K562 (cell line): Measurements from ENCODE around the gene KIF5A. TPM values are rescaled to one million over a fixed set of nuclear protein-coding genes. Genes with fewer than 3 reads are reported as not detected.
"Not testable (repeated sequence)": the region's sequence is repeated elsewhere in the genome, so short reads cannot be mapped to it uniquely, and the experiment has no call there.

Experiments used
- ATAC-seq: fragments of 200-7000 bp; cut with Tn5 transposase; 3 replicates; pipeline ENCODE4 v1.9.1; 2020; ENCODE audit warnings: moderate library complexity
- BruUV-seq: library from RNA; stranded (reverse); fragments of 400-500 nt; replicated peaks from 2 replicates; lab custom pipeline; 2021; lab: Mats Ljungman, UMichigan
- CTCF ChIA-PET: fragments of 300-600 bp; formaldehyde crosslinking; extraction: SDS; loops from one replicate; lab custom pipeline; 2021; ENCODE audit warnings: low intra/inter-chr PET ratio; lab: Yijun Ruan, JAX
- POLR2A ChIA-PET: fragments of 300-600, 350-650 bp; sonication (Branson Sonifier 250); formaldehyde crosslinking; extraction: SDS; loops from one replicate; lab custom pipeline; 2021; ENCODE audit warnings: antibody characterized with exemption, inconsistent platforms; lab: Yijun Ruan, JAX
- DNase-seq, 4 experiments: peaks; one replicate each; pipeline versions ENCODE4 v3.0.0 to v3.0.0-alpha.2; 2011 to 2018; ENCODE audit warnings: low spot score in 3 of 4, mixed read lengths in 3 of 4; ENCODE audit errors: extremely low read depth in 1 of 4
- FAIRE-seq: peaks from 2 replicates; lab custom pipeline; 2011; peaks lifted over from hg19 to GRCh38; lab: Jason Lieb, UNC
- H2AFZ ChIP-seq: 2 replicates; pipeline ENCODE4 v1.6.0; 2011; ENCODE audit warnings: low read depth, low read length, control low read depth, inconsistent platforms
- H3K27ac ChIP-seq: fragments of 200-600 bp; 3 replicates; pipeline ENCODE4 v1.8.0; 2011; ENCODE audit warnings: low read depth, mild to moderate bottlenecking, control low read depth, inconsistent platforms, low read length, moderate library complexity, mixed read lengths; ENCODE audit errors: extremely low read depth
- H3K27me3 ChIP-seq, 2 experiments: fragments of 300-600 bp in 1 of 2; 2 replicates in 1 of 2; 3 replicates in 1 of 2; pipeline versions ENCODE4 v1.6.0 to v1.8.0; 2011; ENCODE audit warnings: inconsistent platforms in 2 of 2, low read length in 2 of 2, mild to moderate bottlenecking in 1 of 2, mixed read lengths in 1 of 2, moderate library complexity in 1 of 2; ENCODE audit not compliant: control insufficient read depth in 2 of 2, insufficient read depth in 2 of 2
- H3K36me3 ChIP-seq: fragments of 300-600 bp; 3 replicates; pipeline ENCODE4 v1.8.0; 2011; ENCODE audit warnings: mild to moderate bottlenecking, low read length, inconsistent platforms; ENCODE audit not compliant: control insufficient read depth, insufficient read depth
- H3K4me1 ChIP-seq, 2 experiments: fragments of 200-600 bp in 1 of 2; replicated peaks in 1 of 2; 2 replicates in 1 of 2; 3 replicates in 1 of 2; pipeline versions ENCODE4 v1.5.1 to v1.8.0; 2011; ENCODE audit warnings: inconsistent platforms in 2 of 2, low read length in 2 of 2, mild to moderate bottlenecking in 1 of 2, mixed read lengths in 1 of 2, moderate library complexity in 1 of 2; ENCODE audit not compliant: control insufficient read depth in 2 of 2, insufficient read depth in 2 of 2
- H3K4me2 ChIP-seq: 2 replicates; pipeline ENCODE4 v1.6.1; 2011; ENCODE audit warnings: low read length, control low read depth, inconsistent platforms, mixed read lengths; ENCODE audit not compliant: insufficient read depth
- H3K4me3 ChIP-seq: fragments of 200-600 bp; sonication (generic), shearing (Covaris generic); 2 replicates; pipeline ENCODE4 v1.5.1; 2016; ENCODE audit warnings: control low read depth, inconsistent platforms
- H3K79me2 ChIP-seq: fragments of 200-600 bp; 3 replicates; pipeline ENCODE4 v1.8.0; 2011; ENCODE audit warnings: low read length, inconsistent platforms; ENCODE audit not compliant: control insufficient read depth, insufficient read depth
- H3K9ac ChIP-seq, 2 experiments: 2 replicates each; pipeline versions ENCODE4 v1.6.0 to v1.6.1; 2011; ENCODE audit warnings: low read depth in 2 of 2, low read length in 2 of 2, control low read depth in 1 of 2, inconsistent platforms in 1 of 2, mild to moderate bottlenecking in 1 of 2, mixed read lengths in 1 of 2; ENCODE audit not compliant: insufficient read depth in 1 of 2
- H3K9me1 ChIP-seq: one replicate; pipeline ENCODE4 v1.6.0; 2011; ENCODE audit warnings: inconsistent platforms, mild to moderate bottlenecking, low read length, moderate library complexity; ENCODE audit not compliant: control insufficient read depth, insufficient read depth
- H3K9me3 ChIP-seq: replicated peaks from 2 replicates; pipeline ENCODE4 v1.5.1; 2011; ENCODE audit warnings: low read depth, low read length, inconsistent platforms; ENCODE audit not compliant: control insufficient read depth, insufficient read depth
- H4K20me1 ChIP-seq: replicated peaks from 2 replicates; pipeline ENCODE4 v1.6.1; 2011; ENCODE audit warnings: low read length, inconsistent platforms, mixed read lengths; ENCODE audit not compliant: control insufficient read depth, insufficient read depth
- ARID1B ChIP-seq: fragments of 450-650 bp; IDR thresholded peaks from 2 replicates; pipeline ENCODE4 v1.6.1; 2016; ENCODE audit warnings: antibody characterized with exemption, mild to moderate bottlenecking, inconsistent platforms
- ARNT ChIP-seq, 2 experiments: fragments of 450-650 bp; IDR thresholded peaks; 2 replicates each; pipeline ENCODE4 v1.6.1; 2016; ENCODE audit warnings: mild to moderate bottlenecking in 1 of 2
- BCOR ChIP-seq: fragments of 450-650 bp; IDR thresholded peaks from 2 replicates; pipeline ENCODE4 v1.6.1; 2016
- CBFA2T2 ChIP-seq: fragments of 450-650 bp; conservative IDR thresholded peaks from 2 replicates; pipeline ENCODE4 v1.6.1; 2017; ENCODE audit warnings: mild to moderate bottlenecking
- CBFA2T3 ChIP-seq: fragments of 450-650 bp; IDR thresholded peaks from 2 replicates; pipeline ENCODE4 v1.6.1; 2017
- CBX8 ChIP-seq: fragments of 200-600 bp; sonication (generic); IDR thresholded peaks from 2 replicates; pipeline ENCODE4 v1.6.1; 2012; ENCODE audit warnings: borderline replicate concordance, mixed run types, low read depth, mild to moderate bottlenecking, moderate library complexity, mixed read lengths, low read length, control low read depth, inconsistent platforms; ENCODE audit not compliant: poor library complexity, severe bottlenecking; ENCODE audit errors: extremely low read depth
- DPF2 ChIP-seq: fragments of 450-650 bp; IDR thresholded peaks from 2 replicates; pipeline ENCODE4 v1.6.1; 2016
- FOSL1 ChIP-seq: fragments of 200-800 bp; sonication (Bioruptor generic); conservative IDR thresholded peaks from 2 replicates; pipeline ENCODE4 v1.6.1; 2016; ENCODE audit warnings: missing genetic modification characterization, missing compliant biosample characterization
- JUND ChIP-seq, 2 experiments: IDR thresholded peaks; 2 replicates in 1 of 2; 3 replicates in 1 of 2; pipeline ENCODE4 v1.6.1; 2011; ENCODE audit warnings: borderline replicate concordance in 2 of 2, low read depth in 2 of 2, low read length in 2 of 2, improper control_type of control experiment in 1 of 2, missing biosample characterization in 1 of 2, missing genetic modification characterization in 1 of 2, missing genetic modification reagents in 1 of 2
- KDM1A ChIP-seq, 2 experiments: fragments of 450-650 bp; IDR thresholded peaks; 2 replicates each; pipeline ENCODE4 v1.6.1; 2016; ENCODE audit warnings: mild to moderate bottlenecking in 2 of 2
- SMARCA4 ChIP-seq: fragments of 450-650 bp; IDR thresholded peaks from 2 replicates; pipeline ENCODE4 v1.6.1; 2016
- SMARCE1 ChIP-seq: fragments of 450-650 bp; IDR thresholded peaks from 2 replicates; pipeline ENCODE4 v1.7.1; 2016; ENCODE audit warnings: mild to moderate bottlenecking
- SRSF1 ChIP-seq: fragments of 200-400 bp; formaldehyde crosslinking; IDR thresholded peaks from 2 replicates; pipeline ENCODE4 v1.6.1; 2017; ENCODE audit warnings: mild to moderate bottlenecking, low read depth, low read length, moderate library complexity
- TAL1 ChIP-seq: fragments of 450-650 bp; IDR thresholded peaks from 2 replicates; pipeline ENCODE4 v1.6.1; 2016; ENCODE audit warnings: mild to moderate bottlenecking
- TCF3 ChIP-seq: sonication (generic); formaldehyde crosslinking; IDR thresholded peaks from 2 replicates; pipeline ENCODE4 v1.4.0; 2020; ENCODE audit warnings: mild to moderate bottlenecking, missing genetic modification reagents
- TRIM24 ChIP-seq, 2 experiments: fragments of 450-650 bp; IDR thresholded peaks; 2 replicates each; pipeline ENCODE4 v1.6.1; 2016
- WGBS: fragments of 100-300 bp; shearing (Covaris generic); methylation state at CpG from one replicate; pipeline ENCODE4 v1.1.6; 2016; ENCODE audit warnings: low coverage, mixed read lengths; ENCODE audit not compliant: insufficient coverage; ENCODE audit errors: missing lambda C conversion rate; 5-methylcytosine and 5-hydroxymethylcytosine counted together
- in situ Hi-C: fragments of 300-500 bp; cut with MboI; formaldehyde crosslinking; loops from 4 replicates; pipeline ENCODE4 v1.15.0; 2018; ENCODE audit warnings: inconsistent platforms, mixed read lengths
- intact Hi-C: fragments of 100-400 bp; cut with micrococcal nuclease; formaldehyde crosslinking; loops from 2 replicates; pipeline ENCODE4 v1.14.2; 2022
- polyA plus RNA-seq, 8 experiments: library from polyadenylated mRNA; depleted of rRNA in 4 of 8; stranded (reverse) in 5 of 8; unstranded in 3 of 8; fragments of >200 nt; fragmentation: Nextera tagmentation in 2 of 8; fragmentation: Illumina TruSeq in 1 of 8; extraction: Ambion mirVana in 2 of 8; extraction: Trizol in 1 of 8; gene quantifications; 2 replicates each; pipeline versions ENCODE4 v1.2.1 to v1.2.3, GENCODE V29; 2011 to 2014; ENCODE audit warnings: inconsistent platforms in 1 of 8, missing spikeins in 1 of 8
- total RNA-seq, 7 experiments: library from RNA; depleted of rRNA in 6 of 7; stranded (reverse); fragments of >200 nt in 6 of 7; fragmentation: Illumina TruSeq in 2 of 7; extraction: Trizol in 2 of 7; gene quantifications; 2 replicates each; pipeline versions ENCODE4 v1.2.1 to v1.2.3, GENCODE V29; 2011 to 2021; ENCODE audit warnings: low replicate concordance in 1 of 7
- TF ChIP-seq, protein P1 (sequence below), 2 experiments: fragments of 450-650 bp in 1 of 2; sonication (generic) in 1 of 2; formaldehyde crosslinking in 1 of 2; IDR thresholded peaks in 1 of 2; conservative IDR thresholded peaks in 1 of 2; 2 replicates each; pipeline versions ENCODE4 v1.6.1 to v1.8.1; 2016 to 2023; ENCODE audit warnings: mild to moderate bottlenecking in 2 of 2, moderate library complexity in 2 of 2, inconsistent platforms in 1 of 2, missing genetic modification reagents in 1 of 2

The KIF5A gene
- total and polyA plus RNA-seq, 9 of the 15 experiments (the other 6 are each of a cell fraction or from before 2014, with no cell fraction given) = 3.4 to 17.7 (median 8.0) TPM

DNA sequence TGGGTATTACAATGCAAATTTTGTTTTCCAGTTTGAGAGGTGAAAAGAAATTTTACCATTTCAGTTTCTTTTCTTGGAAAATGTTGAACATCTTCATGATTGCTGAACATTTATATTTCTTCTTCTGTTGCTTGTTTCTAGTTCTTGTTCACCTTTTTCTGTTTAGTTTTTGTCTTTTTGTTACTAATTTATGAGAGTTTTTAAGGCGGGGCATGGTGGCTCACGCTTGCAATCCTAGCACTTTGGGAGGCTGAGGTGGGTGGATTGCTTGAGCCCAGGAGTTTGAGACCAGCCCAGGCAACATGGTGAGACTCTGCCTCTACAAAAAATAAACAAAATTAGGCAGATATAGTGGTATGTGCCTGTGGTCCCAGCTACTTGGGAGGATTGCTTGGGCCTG, 10.7 kb downstream of the KIF5A start (continued):
- TF ChIP-seq CBX8 (no peak), SRSF1 (no peak)

DNA sequence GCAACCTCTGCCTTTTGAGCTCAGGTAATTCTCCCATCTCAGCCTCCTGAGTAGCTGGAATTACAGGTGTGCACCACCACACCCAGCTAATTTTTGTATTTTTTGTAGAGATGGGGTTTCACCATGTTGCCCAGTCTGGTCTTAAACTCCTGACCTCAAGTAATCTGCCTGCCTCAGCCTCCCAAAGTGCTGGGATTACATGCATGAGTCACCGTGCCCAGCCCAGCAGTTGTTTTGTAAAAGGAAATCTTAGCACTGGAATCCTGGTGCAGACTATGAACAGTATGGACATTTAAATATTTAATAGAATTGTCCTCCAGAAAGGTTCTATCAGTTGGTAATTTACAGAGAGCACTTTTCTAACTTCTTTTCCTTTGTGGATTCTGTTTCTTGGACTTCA, 11.3 kb downstream of the KIF5A start:
- H3K27ac ChIP-seq, H4K20me1 ChIP-seq, H3K4me3 ChIP-seq, H3K9me1 ChIP-seq, CTCF ChIA-PET, H2AFZ ChIP-seq, H3K9me3 ChIP-seq, H3K27me3 ChIP-seq, H3K4me2 ChIP-seq, in situ Hi-C loops, intact Hi-C loops, H3K9ac ChIP-seq, BruUV-seq: not testable (repeated sequence)
- FAIRE-seq = peak; percentile 57
- peaks cover 15% of the 10 kb centered on the region; the same call in 1 of the 3 replicates for H3K79me2 ChIP-seq
- ATAC-seq = peak; percentile 28; the same call in 2 of the 3 replicates
- H3K36me3 ChIP-seq = peaks cover 23% of the 10 kb centered on the region; the same call in 2 of the 3 replicates
- TF ChIP-seq ARNT (IDR thresholded peaks at IDR 0.05) (0 out of 4 replicates have a peak, but pooled peaks of 1 of the 2 experiments have one; percentile 44), DPF2 (peak; percentile 60; the same call in 1 of the 2 replicates), SMARCE1 (peak; percentile 46; the same call in 1 of the 2 replicates), FOSL1 (tag) (peak; percentile 53; the same call in 1 of the 2 replicates), KDM1A (IDR thresholded peaks at IDR 0.05) (peak; percentile 80 to 84), TRIM24 (IDR thresholded peaks at IDR 0.05) (peak; percentile 13 to 38; a peak in 1 of 4 replicates), JUND (IDR thresholded peaks at IDR 0.05; ENCODE audit: borderline replicate concordance, low read depth, low read length) (peak; percentile 64; the same call in 1 of the 2 replicates), JUND (tag; IDR thresholded peaks at IDR 0.05; ENCODE audit: borderline replicate concordance, low read depth, low read length) (peak; percentile 33; the same call in 1 of the 3 replicates), CBFA2T3 (peak; percentile 71), ARID1B (peak; percentile 73), TAL1 (peak; percentile 35; the same call in 1 of the 2 replicates), BCOR (0 out of 2 replicates have a peak, but pooled peaks have one; percentile 17), CBFA2T2 (peak; percentile 37), SMARCA4 (peak; percentile 75), TCF3 (CRISPR knock-in tag) (peak; percentile 47; the same call in 1 of the 2 replicates)
- TF ChIP-seq, protein P1, sequence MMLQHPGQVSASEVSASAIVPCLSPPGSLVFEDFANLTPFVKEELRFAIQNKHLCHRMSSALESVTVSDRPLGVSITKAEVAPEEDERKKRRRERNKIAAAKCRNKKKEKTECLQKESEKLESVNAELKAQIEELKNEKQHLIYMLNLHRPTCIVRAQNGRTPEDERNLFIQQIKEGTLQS (IDR thresholded peaks at IDR 0.05) = peak; percentile 78
- TF ChIP-seq, protein P1 (CRISPR knock-in tag; conservative IDR thresholded peaks at IDR 0.05) = not testable (repeated sequence)
- 4% methylated on average over 1 of the region's 1 CpG for WGBS
- peaks cover 7 to 14% of the 10 kb centered on the region in 2 experiments; a peak in 4 of 5 replicates for H3K4me1 ChIP-seq
- DNase-seq = peak in 1 of 4 experiments; percentile 39
- POLR2A ChIA-PET = interaction anchor here (0.6 to 1.9 kb wide), 3 partner anchors 9 to 27 kb away, joined by 3 to 5 read pairs (median 3); no protein-coding TSS in a partner anchor
